PC-3 (cell line): ENCODE results near the gene ORC6. TPM values are rescaled to one million over a fixed set of nuclear protein-coding genes. Genes with fewer than 3 reads are reported as not detected.

Experiments used
- ATAC-seq: fragments of 200-7000 bp; cut with Tn5 transposase; 2 replicates; pipeline ENCODE4 v1.9.1; 2020; ENCODE audit warnings: mild to moderate bottlenecking, moderate library complexity
- BruUV-seq: library from RNA; stranded (reverse); fragments of 400-500 nt; replicated peaks from 2 replicates; lab custom pipeline; 2021; lab: Mats Ljungman, UMichigan
- CTCF ChIA-PET: fragments of 300-600 bp; sonication (Branson Sonifier 250); formaldehyde crosslinking; loops from one replicate; lab custom pipeline; 2022; ENCODE audit warnings: antibody characterized with exemption; lab: Charles Lee
- POLR2A ChIA-PET: fragments of 300-600 bp; sonication (Branson Sonifier 250); formaldehyde crosslinking; loops from one replicate; lab custom pipeline; 2022; ENCODE audit warnings: antibody characterized with exemption; ENCODE audit not compliant: unreplicated experiment; lab: Charles Lee
- DNase-seq: peaks from one replicate; pipeline ENCODE4 v3.0.0-alpha.2; 2015
- H2AFZ ChIP-seq: fragments of 300-600 bp; sonication (generic); 2 replicates; pipeline ENCODE4 v1.6.0; 2016; ENCODE audit warnings: antibody characterized with exemption, low read length
- H3F3A ChIP-seq: fragments of 300-600 bp; sonication (generic); one replicate; pipeline ENCODE4 v1.6.0; 2017; ENCODE audit warnings: antibody characterized with exemption, low read length, control low read depth, mild to moderate bottlenecking; ENCODE audit not compliant: unreplicated experiment
- H3K27ac ChIP-seq: fragments of 300-600 bp; sonication (generic); 2 replicates; pipeline ENCODE4 v1.5.1; 2016; ENCODE audit warnings: mild to moderate bottlenecking, low read length
- H3K27me3 ChIP-seq: fragments of 300-600 bp; sonication (generic); 2 replicates; pipeline ENCODE4 v1.6.1; 2016; ENCODE audit warnings: low read length, mixed read lengths
- H3K36me3 ChIP-seq: fragments of 300-600 bp; sonication (generic); 2 replicates; pipeline ENCODE4 v1.6.1; 2016; ENCODE audit warnings: low read depth, mixed run types, low read length, mixed read lengths
- H3K4me1 ChIP-seq: fragments of 300-600 bp; sonication (generic); 2 replicates; pipeline ENCODE4 v1.5.1; 2016; ENCODE audit warnings: low read length; ENCODE audit not compliant: insufficient read depth
- H3K4me2 ChIP-seq: fragments of 300-600 bp; sonication (generic); 2 replicates; pipeline ENCODE4 v1.6.0; 2016; ENCODE audit warnings: low read length
- H3K4me3 ChIP-seq: fragments of 300-600 bp; sonication (generic); 2 replicates; pipeline ENCODE4 v1.5.1; 2016; ENCODE audit warnings: mild to moderate bottlenecking, low read length, mixed read lengths
- H3K79me2 ChIP-seq: fragments of 300-600 bp; sonication (generic); 2 replicates; pipeline ENCODE4 v1.6.1; 2017; ENCODE audit warnings: low read length, mixed read lengths
- H3K9ac ChIP-seq: fragments of 300-600 bp; sonication (generic); 2 replicates; pipeline ENCODE4 v1.6.0; 2016; ENCODE audit warnings: mild to moderate bottlenecking, low read length
- H3K9me2 ChIP-seq: fragments of 300-600 bp; sonication (generic); replicated peaks from 2 replicates; pipeline ENCODE4 v1.6.1; 2016; ENCODE audit warnings: mixed run types, low read length, mixed read lengths
- H3K9me3 ChIP-seq: fragments of 300-600 bp; sonication (generic); 2 replicates; pipeline ENCODE4 v1.6.1; 2016; ENCODE audit warnings: low read length, mixed read lengths
- H4K20me1 ChIP-seq: fragments of 300-600 bp; sonication (generic); 2 replicates; pipeline ENCODE4 v1.6.1; 2016; ENCODE audit warnings: low read length, mixed read lengths
- EZH2 ChIP-seq: fragments of 300-600 bp; sonication (generic); IDR thresholded peaks from one replicate; pipeline ENCODE4 v1.6.1; 2017; ENCODE audit warnings: antibody characterized with exemption, mild to moderate bottlenecking, low read length; ENCODE audit not compliant: unreplicated experiment
- EZH2phosphoT487 ChIP-seq: fragments of 300-600 bp; sonication (generic); IDR thresholded peaks from 2 replicates; pipeline ENCODE4 v1.6.1; 2018; ENCODE audit warnings: mild to moderate bottlenecking, antibody characterized with exemption, low read length, borderline replicate concordance
- intact Hi-C: fragments of 100-400 bp; cut with micrococcal nuclease; formaldehyde crosslinking; loops from 2 replicates; pipeline ENCODE4 v1.9.0; 2023
- total RNA-seq: library from RNA; depleted of rRNA; stranded (reverse); fragments of >200 nt; gene quantifications from 2 replicates; pipeline ENCODE4 v1.2.3, GENCODE V29; 2014
- TF ChIP-seq, protein P1 (sequence below): fragments of 300-600 bp; sonication (generic); conservative IDR thresholded peaks from 2 replicates; pipeline ENCODE4 v1.5.1; 2017; ENCODE audit warnings: antibody characterized with exemption, low read depth, mild to moderate bottlenecking, low read length

Gene ORC6
- total RNA-seq, 1 experiment from 2014 or later = 27.7 TPM

- no peaks in the 10 kb centered on the region for H3K4me1 ChIP-seq
- ATAC-seq (no peak), DNase-seq (no peak)
- H3K27ac ChIP-seq = no peak overlapping the region
- POLR2A ChIA-PET = no interaction called here
- H3K27me3 ChIP-seq = no peaks in the 10 kb centered on the region
- no peaks in the 10 kb centered on the region for H4K20me1 ChIP-seq
- H3K4me2 ChIP-seq = no peak overlapping the region
- H2AFZ ChIP-seq = no peak overlapping the region
- TF ChIP-seq EZH2phosphoT487 (no peak), EZH2 (no peak)
- TF ChIP-seq, protein P1, sequence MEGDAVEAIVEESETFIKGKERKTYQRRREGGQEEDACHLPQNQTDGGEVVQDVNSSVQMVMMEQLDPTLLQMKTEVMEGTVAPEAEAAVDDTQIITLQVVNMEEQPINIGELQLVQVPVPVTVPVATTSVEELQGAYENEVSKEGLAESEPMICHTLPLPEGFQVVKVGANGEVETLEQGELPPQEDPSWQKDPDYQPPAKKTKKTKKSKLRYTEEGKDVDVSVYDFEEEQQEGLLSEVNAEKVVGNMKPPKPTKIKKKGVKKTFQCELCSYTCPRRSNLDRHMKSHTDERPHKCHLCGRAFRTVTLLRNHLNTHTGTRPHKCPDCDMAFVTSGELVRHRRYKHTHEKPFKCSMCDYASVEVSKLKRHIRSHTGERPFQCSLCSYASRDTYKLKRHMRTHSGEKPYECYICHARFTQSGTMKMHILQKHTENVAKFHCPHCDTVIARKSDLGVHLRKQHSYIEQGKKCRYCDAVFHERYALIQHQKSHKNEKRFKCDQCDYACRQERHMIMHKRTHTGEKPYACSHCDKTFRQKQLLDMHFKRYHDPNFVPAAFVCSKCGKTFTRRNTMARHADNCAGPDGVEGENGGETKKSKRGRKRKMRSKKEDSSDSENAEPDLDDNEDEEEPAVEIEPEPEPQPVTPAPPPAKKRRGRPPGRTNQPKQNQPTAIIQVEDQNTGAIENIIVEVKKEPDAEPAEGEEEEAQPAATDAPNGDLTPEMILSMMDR = no peak
- CTCF ChIA-PET = no interaction called here
- no peaks in the 10 kb centered on the region for H3K9me3 ChIP-seq
- no peaks in the 10 kb centered on the region for H3K36me3 ChIP-seq
- no peaks in the 10 kb centered on the region for H3K9me2 ChIP-seq
- H3K4me3 ChIP-seq = no peak overlapping the region
- H3F3A ChIP-seq = no peaks in the 10 kb centered on the region
- intact Hi-C loops = no loop called here
- no peaks in the 10 kb centered on the region for H3K79me2 ChIP-seq
- no peak overlapping the region for H3K9ac ChIP-seq
- no TSS peak for BruUV-seq
Measured at GRCh38 chr16:46712911-46713310, 23.5 kb downstream of the ORC6 start.

DNA sequence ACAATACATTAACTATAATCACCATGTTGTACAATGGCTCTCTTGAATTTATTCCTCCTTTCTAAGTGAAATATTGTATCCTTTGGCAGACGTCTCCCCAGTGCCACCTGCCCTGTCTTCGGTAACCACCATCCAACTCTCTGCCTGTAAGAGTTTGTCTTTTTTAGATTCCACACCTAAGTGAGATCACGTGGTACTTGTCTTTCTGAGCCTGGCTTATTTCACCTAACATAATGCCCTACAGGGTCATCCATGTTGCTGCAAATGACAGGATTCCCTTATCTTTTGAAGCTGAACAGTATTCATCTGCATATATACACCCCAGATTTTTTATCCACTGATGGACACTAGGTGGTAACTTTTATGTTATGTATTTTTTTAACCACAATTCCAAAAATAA lies 24.2 kb downstream of the ORC6 start:
- H3K9me3 ChIP-seq = no peaks in the 10 kb centered on the region
- no TSS peak for BruUV-seq
- no peak overlapping the region for H3K27ac ChIP-seq
- ATAC-seq (no peak), DNase-seq (no peak)
- H2AFZ ChIP-seq = no peak overlapping the region
- no peaks in the 10 kb centered on the region for H3K36me3 ChIP-seq
- H3K4me3 ChIP-seq = no peak overlapping the region
- CTCF ChIA-PET = no interaction called here
- H3K9me2 ChIP-seq = no peaks in the 10 kb centered on the region
- no peaks in the 10 kb centered on the region for H3K4me1 ChIP-seq
- H3F3A ChIP-seq = no peaks in the 10 kb centered on the region
- no peak for TF ChIP-seq EZH2
- no peak for TF ChIP-seq EZH2phosphoT487
- TF ChIP-seq, protein P1 = no peak
- H3K4me2 ChIP-seq = no peak overlapping the region
- no peaks in the 10 kb centered on the region for H3K27me3 ChIP-seq
- no peaks in the 10 kb centered on the region for H3K79me2 ChIP-seq
- intact Hi-C loops = no loop called here
- no peaks in the 10 kb centered on the region for H4K20me1 ChIP-seq
- POLR2A ChIA-PET = no interaction called here
- no peak overlapping the region for H3K9ac ChIP-seq

- CTCF ChIA-PET = no interaction called here
- H3K4me2 ChIP-seq = no peak overlapping the region
Measured at GRCh38 chr16:46714797-46715591, 25.5 kb downstream of the ORC6 start.

More at GRCh38 chr16:46714797-46715591, 25.5 kb downstream of the ORC6 start:
- Histone ChIP-seq H3K9ac (no peak overlapping the region), H3K9me3 (no peaks in the 10 kb centered on the region), H4K20me1 (no peaks in the 10 kb centered on the region), H3K4me1 (no peaks in the 10 kb centered on the region), H3F3A (no peaks in the 10 kb centered on the region), H3K4me3 (no peak overlapping the region), H3K79me2 (no peaks in the 10 kb centered on the region), H2AFZ (no peak overlapping the region), H3K27ac (no peak overlapping the region), H3K27me3 (no peaks in the 10 kb centered on the region), H3K9me2 (no peaks in the 10 kb centered on the region), H3K36me3 (no peaks in the 10 kb centered on the region)
- no peak for ATAC-seq
- intact Hi-C loops = no loop called here
- TF ChIP-seq EZH2 = no peak
- TF ChIP-seq, protein P1 = no peak
- TF ChIP-seq EZH2phosphoT487 = no peak
- BruUV-seq = no TSS peak
- POLR2A ChIA-PET = no interaction called here
- no peak for DNase-seq
